K562 (cell line): Measurements from ENCODE around the gene NRAP. TPM values are rescaled to one million over a fixed set of nuclear protein-coding genes. Genes with fewer than 3 reads are reported as not detected.

Experiments used
- ATAC-seq: fragments of 200-7000 bp; cut with Tn5 transposase; 3 replicates; pipeline ENCODE4 v1.9.1; 2020; ENCODE audit warnings: moderate library complexity
- BruUV-seq: library from RNA; stranded (reverse); fragments of 400-500 nt; replicated peaks from 2 replicates; lab custom pipeline; 2021; lab: Mats Ljungman, UMichigan
- CTCF ChIA-PET: fragments of 300-600 bp; formaldehyde crosslinking; extraction: SDS; loops from one replicate; lab custom pipeline; 2021; ENCODE audit warnings: low intra/inter-chr PET ratio; lab: Yijun Ruan, JAX
- POLR2A ChIA-PET: fragments of 300-600, 350-650 bp; sonication (Branson Sonifier 250); formaldehyde crosslinking; extraction: SDS; loops from one replicate; lab custom pipeline; 2021; ENCODE audit warnings: antibody characterized with exemption, inconsistent platforms; lab: Yijun Ruan, JAX
- DNase-seq, 4 experiments: peaks; one replicate each; pipeline versions ENCODE4 v3.0.0 to v3.0.0-alpha.2; 2011 to 2018; ENCODE audit warnings: low spot score in 3 of 4, mixed read lengths in 3 of 4; ENCODE audit errors: extremely low read depth in 1 of 4
- FAIRE-seq: peaks from 2 replicates; lab custom pipeline; 2011; peaks lifted over from hg19 to GRCh38; lab: Jason Lieb, UNC
- H2AFZ ChIP-seq: 2 replicates; pipeline ENCODE4 v1.6.0; 2011; ENCODE audit warnings: low read depth, low read length, control low read depth, inconsistent platforms
- H3K27ac ChIP-seq: fragments of 200-600 bp; 3 replicates; pipeline ENCODE4 v1.8.0; 2011; ENCODE audit warnings: low read depth, mild to moderate bottlenecking, control low read depth, inconsistent platforms, low read length, moderate library complexity, mixed read lengths; ENCODE audit errors: extremely low read depth
- H3K27me3 ChIP-seq, 2 experiments: fragments of 300-600 bp in 1 of 2; 2 replicates in 1 of 2; 3 replicates in 1 of 2; pipeline versions ENCODE4 v1.6.0 to v1.8.0; 2011; ENCODE audit warnings: inconsistent platforms in 2 of 2, low read length in 2 of 2, mild to moderate bottlenecking in 1 of 2, mixed read lengths in 1 of 2, moderate library complexity in 1 of 2; ENCODE audit not compliant: control insufficient read depth in 2 of 2, insufficient read depth in 2 of 2
- H3K36me3 ChIP-seq: fragments of 300-600 bp; 3 replicates; pipeline ENCODE4 v1.8.0; 2011; ENCODE audit warnings: mild to moderate bottlenecking, low read length, inconsistent platforms; ENCODE audit not compliant: control insufficient read depth, insufficient read depth
- H3K4me1 ChIP-seq, 2 experiments: fragments of 200-600 bp in 1 of 2; replicated peaks in 1 of 2; 2 replicates in 1 of 2; 3 replicates in 1 of 2; pipeline versions ENCODE4 v1.5.1 to v1.8.0; 2011; ENCODE audit warnings: inconsistent platforms in 2 of 2, low read length in 2 of 2, mild to moderate bottlenecking in 1 of 2, mixed read lengths in 1 of 2, moderate library complexity in 1 of 2; ENCODE audit not compliant: control insufficient read depth in 2 of 2, insufficient read depth in 2 of 2
- H3K4me2 ChIP-seq: 2 replicates; pipeline ENCODE4 v1.6.1; 2011; ENCODE audit warnings: low read length, control low read depth, inconsistent platforms, mixed read lengths; ENCODE audit not compliant: insufficient read depth
- H3K4me3 ChIP-seq: fragments of 200-600 bp; sonication (generic), shearing (Covaris generic); 2 replicates; pipeline ENCODE4 v1.5.1; 2016; ENCODE audit warnings: control low read depth, inconsistent platforms
- H3K79me2 ChIP-seq: fragments of 200-600 bp; 3 replicates; pipeline ENCODE4 v1.8.0; 2011; ENCODE audit warnings: low read length, inconsistent platforms; ENCODE audit not compliant: control insufficient read depth, insufficient read depth
- H3K9ac ChIP-seq, 2 experiments: 2 replicates each; pipeline versions ENCODE4 v1.6.0 to v1.6.1; 2011; ENCODE audit warnings: low read depth in 2 of 2, low read length in 2 of 2, control low read depth in 1 of 2, inconsistent platforms in 1 of 2, mild to moderate bottlenecking in 1 of 2, mixed read lengths in 1 of 2; ENCODE audit not compliant: insufficient read depth in 1 of 2
- H3K9me1 ChIP-seq: one replicate; pipeline ENCODE4 v1.6.0; 2011; ENCODE audit warnings: inconsistent platforms, mild to moderate bottlenecking, low read length, moderate library complexity; ENCODE audit not compliant: control insufficient read depth, insufficient read depth
- H3K9me3 ChIP-seq: replicated peaks from 2 replicates; pipeline ENCODE4 v1.5.1; 2011; ENCODE audit warnings: low read depth, low read length, inconsistent platforms; ENCODE audit not compliant: control insufficient read depth, insufficient read depth
- H4K20me1 ChIP-seq: replicated peaks from 2 replicates; pipeline ENCODE4 v1.6.1; 2011; ENCODE audit warnings: low read length, inconsistent platforms, mixed read lengths; ENCODE audit not compliant: control insufficient read depth, insufficient read depth
- CGGBP1 ChIP-seq: fragments of 250-450 bp; sonication (Bioruptor Pico); IDR thresholded peaks from 2 replicates; pipeline ENCODE4 v1.9.0; 2021; ENCODE audit warnings: mild to moderate bottlenecking
- EWSR1 ChIP-seq: fragments of 450-650 bp; IDR thresholded peaks from 2 replicates; pipeline ENCODE4 v1.6.1; 2018; ENCODE audit warnings: borderline replicate concordance, mild to moderate bottlenecking, low read depth, moderate library complexity; ENCODE audit not compliant: partially characterized antibody
- HMG20A ChIP-seq: fragments of 450-650 bp; formaldehyde crosslinking; conservative IDR thresholded peaks from 2 replicates; pipeline ENCODE4 v1.4.0; 2020; ENCODE audit warnings: mild to moderate bottlenecking, mixed read lengths
- MCM3 ChIP-seq: fragments of 450-650 bp; IDR thresholded peaks from 2 replicates; pipeline ENCODE4 v1.6.1; 2016
- NFATC3 ChIP-seq: fragments of 450-650 bp; IDR thresholded peaks from 2 replicates; pipeline ENCODE4 v1.6.1; 2017; ENCODE audit warnings: mild to moderate bottlenecking
- RB1 ChIP-seq: fragments of 450-650 bp; IDR thresholded peaks from 2 replicates; pipeline ENCODE4 v1.6.1; 2017; ENCODE audit warnings: low read depth, mild to moderate bottlenecking
- RBM39 ChIP-seq: fragments of 200-400 bp; formaldehyde crosslinking; optimal IDR thresholded peaks from 2 replicates; pipeline ENCODE3; 2018; ENCODE audit warnings: low read depth, low read length
- RHOXF2B ChIP-seq: fragments of 250-450 bp; sonication (Bioruptor Pico); conservative IDR thresholded peaks from 2 replicates; pipeline ENCODE4 v1.5.1; 2021
- SNRNP70 ChIP-seq: fragments of 200-400 bp; formaldehyde crosslinking; optimal IDR thresholded peaks from 2 replicates; pipeline ENCODE3; 2017; ENCODE audit warnings: low read depth, low read length
- TARDBP ChIP-seq: fragments of 450-650 bp; IDR thresholded peaks from 2 replicates; pipeline ENCODE4 v1.6.1; 2016
- ZNF184 ChIP-seq: sonication (generic); formaldehyde crosslinking; IDR thresholded peaks from 2 replicates; pipeline ENCODE4 v1.5.0; 2020; ENCODE audit warnings: missing genetic modification reagents
- whole genome bisulfite sequencing: fragments of 100-300 bp; shearing (Covaris generic); methylation state at CpG from one replicate; pipeline ENCODE4 v1.1.6; 2016; ENCODE audit warnings: low coverage, mixed read lengths; ENCODE audit not compliant: insufficient coverage; ENCODE audit errors: missing lambda C conversion rate; 5-methylcytosine and 5-hydroxymethylcytosine counted together
- in situ Hi-C: fragments of 300-500 bp; cut with MboI; formaldehyde crosslinking; loops from 4 replicates; pipeline ENCODE4 v1.15.0; 2018; ENCODE audit warnings: inconsistent platforms, mixed read lengths
- intact Hi-C: fragments of 100-400 bp; cut with micrococcal nuclease; formaldehyde crosslinking; loops from 2 replicates; pipeline ENCODE4 v1.14.2; 2022
- polyA plus RNA-seq, 8 experiments: library from polyadenylated mRNA; depleted of rRNA in 4 of 8; stranded (reverse) in 5 of 8; unstranded in 3 of 8; fragments of >200 nt; fragmentation: Nextera tagmentation in 2 of 8; fragmentation: Illumina TruSeq in 1 of 8; extraction: Ambion mirVana in 2 of 8; extraction: Trizol in 1 of 8; gene quantifications; 2 replicates each; pipeline versions ENCODE4 v1.2.1 to v1.2.3, GENCODE V29; 2011 to 2014; ENCODE audit warnings: inconsistent platforms in 1 of 8, missing spikeins in 1 of 8
- total RNA-seq, 7 experiments: library from RNA; depleted of rRNA in 6 of 7; stranded (reverse); fragments of >200 nt in 6 of 7; fragmentation: Illumina TruSeq in 2 of 7; extraction: Trizol in 2 of 7; gene quantifications; 2 replicates each; pipeline versions ENCODE4 v1.2.1 to v1.2.3, GENCODE V29; 2011 to 2021; ENCODE audit warnings: low replicate concordance in 1 of 7
- TF ChIP-seq, protein P1 (sequence below): fragments of 250-450 bp; sonication (Bioruptor Pico); IDR thresholded peaks from 2 replicates; pipeline ENCODE4 v1.5.0; 2020; ENCODE audit warnings: mild to moderate bottlenecking, borderline replicate concordance

The NRAP gene
- total and polyA plus RNA-seq, 9 of the 15 experiments (the other 6 are each of a cell fraction or from before 2014, with no cell fraction given), result not detected

DNA sequence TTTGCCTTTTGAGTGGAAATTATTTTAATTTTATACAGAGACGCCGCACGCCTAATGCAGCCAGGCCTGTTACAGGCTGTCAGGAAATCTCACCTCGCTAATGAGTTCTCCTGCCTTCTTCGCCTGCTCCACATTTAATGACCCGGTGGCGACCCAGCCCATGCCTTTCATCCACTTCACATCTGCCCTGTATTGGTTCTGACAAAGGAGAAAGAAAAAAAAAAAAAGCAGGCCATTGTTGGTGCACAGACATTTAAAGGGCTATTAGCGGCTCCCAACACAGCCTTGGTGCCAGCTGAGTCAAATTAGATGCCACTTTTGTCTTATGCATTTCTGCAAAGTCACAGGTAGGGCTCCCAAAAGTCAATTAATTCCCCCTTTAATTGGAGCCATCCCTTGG is 43.3 kb downstream of the NRAP start:
- Histone ChIP-seq H3K4me3 (no peak overlapping the region), H3K27ac (no peak overlapping the region), H4K20me1 (no peaks in the 10 kb centered on the region), H3K9ac (no peak overlapping the region), H3K36me3 (no peaks in the 10 kb centered on the region), H3K79me2 (no peaks in the 10 kb centered on the region), H3K4me2 (no peak overlapping the region), H3K9me3 (no peaks in the 10 kb centered on the region), H3K27me3 (peaks cover 0 to 37% of the 10 kb centered on the region in 2 experiments; a peak in 3 of 5 replicates), H2AFZ (no peak overlapping the region), H3K9me1 (no peaks in the 10 kb centered on the region), H3K4me1 (no peaks in the 10 kb centered on the region)
- intact Hi-C loops, result no loop called here
- TF ChIP-seq SNRNP70 (no peak), MCM3 (no peak), CGGBP1 (CRISPR knock-in tag) (no peak), RBM39 (no peak), HMG20A (CRISPR knock-in tag) (no peak), ZNF184 (no peak), TARDBP (no peak), RB1 (no peak), RHOXF2B (no peak), EWSR1 (no peak), NFATC3 (no peak)
- TF ChIP-seq, protein P1, sequence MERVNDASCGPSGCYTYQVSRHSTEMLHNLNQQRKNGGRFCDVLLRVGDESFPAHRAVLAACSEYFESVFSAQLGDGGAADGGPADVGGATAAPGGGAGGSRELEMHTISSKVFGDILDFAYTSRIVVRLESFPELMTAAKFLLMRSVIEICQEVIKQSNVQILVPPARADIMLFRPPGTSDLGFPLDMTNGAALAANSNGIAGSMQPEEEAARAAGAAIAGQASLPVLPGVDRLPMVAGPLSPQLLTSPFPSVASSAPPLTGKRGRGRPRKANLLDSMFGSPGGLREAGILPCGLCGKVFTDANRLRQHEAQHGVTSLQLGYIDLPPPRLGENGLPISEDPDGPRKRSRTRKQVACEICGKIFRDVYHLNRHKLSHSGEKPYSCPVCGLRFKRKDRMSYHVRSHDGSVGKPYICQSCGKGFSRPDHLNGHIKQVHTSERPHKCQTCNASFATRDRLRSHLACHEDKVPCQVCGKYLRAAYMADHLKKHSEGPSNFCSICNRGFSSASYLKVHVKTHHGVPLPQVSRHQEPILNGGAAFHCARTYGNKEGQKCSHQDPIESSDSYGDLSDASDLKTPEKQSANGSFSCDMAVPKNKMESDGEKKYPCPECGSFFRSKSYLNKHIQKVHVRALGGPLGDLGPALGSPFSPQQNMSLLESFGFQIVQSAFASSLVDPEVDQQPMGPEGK (CRISPR knock-in tag), result no peak
- CTCF ChIA-PET, result no interaction called here
- BruUV-seq, result no TSS peak
- POLR2A ChIA-PET, result no interaction called here
- ATAC-seq (no peak), FAIRE-seq (no peak), DNase-seq (no peak)
- WGBS, result 2% methylated on average over 8 of the region's 8 CpGs
- in situ Hi-C loops, result no loop called here
